GM19035 (cell line): Measurements from ENCODE around the gene SUGP2.
"Not testable (repeated sequence)": the region's sequence is repeated elsewhere in the genome, so short reads cannot be mapped to it uniquely, and the experiment has no call there.

Experiments used
- ATAC-seq: cut with Tn5 transposase; IDR thresholded peaks from one replicate; pipeline ENCODE4 v1.9.1; 2021; ENCODE audit not compliant: unreplicated experiment

Gene SUGP2

GRCh38 chr19:19033176-19033425, 216 bp downstream of the SUGP2 start:
- ATAC-seq: no peak

- peak; percentile 6 for ATAC-seq
Observed at GRCh38 chr19:19032420-19033175, 719 bp downstream of the SUGP2 start.

GRCh38 chr19:19031891-19032290, 1.4 kb downstream of the SUGP2 start:
- ATAC-seq: no peak

GRCh38 chr19:19028526-19028925, 4.8 kb downstream of the SUGP2 start:
- ATAC-seq: no peak

GRCh38 chr19:19027228-19027627, 6.1 kb downstream of the SUGP2 start:
- ATAC-seq: no peak

- no peak for ATAC-seq
Observed at GRCh38 chr19:19026299-19026971, 6.9 kb downstream of the SUGP2 start.

GRCh38 chr19:19025861-19026260, 7.5 kb downstream of the SUGP2 start:
- ATAC-seq: no peak

GRCh38 chr19:19023376-19023775, 9.9 kb downstream of the SUGP2 start:
- not testable (repeated sequence) for ATAC-seq

GRCh38 chr19:19022380-19022961, 10.8 kb downstream of the SUGP2 start:
- ATAC-seq: no peak

- ATAC-seq: no peak
Observed at GRCh38 chr19:19021115-19021514, 12.2 kb downstream of the SUGP2 start.

- no peak for ATAC-seq
Observed at GRCh38 chr19:19010551-19010950, 22.8 kb downstream of the SUGP2 start.

- ATAC-seq: no peak
Observed at GRCh38 chr19:19009951-19010350, 23.4 kb downstream of the SUGP2 start.

- ATAC-seq: no peak
Observed at GRCh38 chr19:19006213-19006612, 27.1 kb downstream of the SUGP2 start.

GRCh38 chr19:19004144-19004543, 29.2 kb downstream of the SUGP2 start:
- no peak for ATAC-seq

GRCh38 chr19:18999896-19000620, 33.3 kb downstream of the SUGP2 start:
- ATAC-seq: no peak

GRCh38 chr19:18999016-18999758, 34.1 kb downstream of the SUGP2 start:
- ATAC-seq: no peak

- no peak for ATAC-seq
Observed at GRCh38 chr19:18998276-18998675, 35.0 kb downstream of the SUGP2 start.

- ATAC-seq: no peak
Observed at GRCh38 chr19:18996796-18997394, 36.4 kb downstream of the SUGP2 start.

GRCh38 chr19:18996351-18996750, 37.0 kb downstream of the SUGP2 start:
- no peak for ATAC-seq

- ATAC-seq: no peak
Observed at GRCh38 chr19:18995804-18996241, 37.5 kb downstream of the SUGP2 start.

GRCh38 chr19:18993115-18993514, 40.2 kb downstream of the SUGP2 start:
- ATAC-seq: no peak
